Astrocyte (in vitro differentiated cells and primary cell): Measurements from ENCODE around the gene TP73. TPM values are rescaled to one million over a fixed set of nuclear protein-coding genes. Genes with fewer than 3 reads are reported as not detected.

ENCODE experiments used
- DNase-seq: peaks from one replicate; pipeline ENCODE4 v3.0.0-alpha.2; 2010; ENCODE audit warnings: low read depth
- FAIRE-seq: peaks from 2 replicates; lab custom pipeline; 2011; peaks lifted over from hg19 to GRCh38; lab: Jason Lieb, UNC
- H2AFZ ChIP-seq: 2 replicates; pipeline ENCODE4 v1.6.0; 2012; ENCODE audit warnings: low read depth, low read length, inconsistent platforms
- H3K27ac ChIP-seq: 2 replicates; pipeline ENCODE4 v1.5.1; 2011; ENCODE audit warnings: low read depth, low read length, inconsistent platforms
- H3K27me3 ChIP-seq: 2 replicates; pipeline ENCODE4 v1.6.0; 2011; ENCODE audit warnings: low read length, inconsistent platforms; ENCODE audit not compliant: insufficient read depth
- H3K36me3 ChIP-seq: 2 replicates; pipeline ENCODE4 v1.5.1; 2011; ENCODE audit warnings: low read length, inconsistent platforms; ENCODE audit not compliant: insufficient read depth
- H3K4me1 ChIP-seq: 2 replicates; pipeline ENCODE4 v1.5.1; 2011; ENCODE audit warnings: low read length, inconsistent platforms; ENCODE audit not compliant: insufficient read depth
- H3K4me2 ChIP-seq: 2 replicates; pipeline ENCODE4 v1.6.0; 2012; ENCODE audit warnings: low read length, inconsistent platforms
- H3K4me3 ChIP-seq: 2 replicates; pipeline ENCODE4 v1.5.1; 2011; ENCODE audit warnings: low read depth, mild to moderate bottlenecking, low read length, inconsistent platforms; ENCODE audit not compliant: insufficient read depth
- H3K79me2 ChIP-seq: 2 replicates; pipeline ENCODE4 v1.6.0; 2012; ENCODE audit warnings: mild to moderate bottlenecking, low read length, inconsistent platforms; ENCODE audit not compliant: insufficient read depth
- H3K9ac ChIP-seq: 2 replicates; pipeline ENCODE4 v1.6.0; 2012; ENCODE audit warnings: mild to moderate bottlenecking, low read length, inconsistent platforms
- H3K9me3 ChIP-seq: 2 replicates; pipeline ENCODE4 v1.5.1; 2012; ENCODE audit warnings: low read depth, mild to moderate bottlenecking, low read length, inconsistent platforms; ENCODE audit not compliant: insufficient read depth
- H4K20me1 ChIP-seq: 2 replicates; pipeline ENCODE4 v1.6.0; 2012; ENCODE audit warnings: low read length, inconsistent platforms; ENCODE audit not compliant: insufficient read depth
- H3K27ac Mint-ChIP-seq: one replicate; pipeline ENCODE4 v1.8.0; 2021; ENCODE audit warnings: mild to moderate bottlenecking, mixed read lengths; ENCODE audit not compliant: unreplicated experiment
- H3K27me3 Mint-ChIP-seq: one replicate; pipeline ENCODE4 v1.8.0; 2021; ENCODE audit warnings: low read depth, mixed read lengths; ENCODE audit not compliant: unreplicated experiment
- H3K36me3 Mint-ChIP-seq: one replicate; pipeline ENCODE4 v1.8.0; 2021; ENCODE audit warnings: low read depth, mixed read lengths; ENCODE audit not compliant: unreplicated experiment
- H3K4me1 Mint-ChIP-seq: one replicate; pipeline ENCODE4 v1.8.0; 2021; ENCODE audit warnings: low read depth, mixed read lengths; ENCODE audit not compliant: unreplicated experiment
- H3K4me3 Mint-ChIP-seq: one replicate; pipeline ENCODE4 v1.8.0; 2021; ENCODE audit warnings: mild to moderate bottlenecking, moderate library complexity, mixed read lengths; ENCODE audit not compliant: unreplicated experiment
- H3K9me3 Mint-ChIP-seq: one replicate; pipeline ENCODE4 v1.8.0; 2021; ENCODE audit warnings: mild to moderate bottlenecking, mixed read lengths; ENCODE audit not compliant: unreplicated experiment
- CTCF ChIP-seq: IDR thresholded peaks from 2 replicates; pipeline ENCODE4 v1.5.1; 2011; ENCODE audit warnings: low read depth, mild to moderate bottlenecking, inconsistent platforms, low read length, moderate library complexity; ENCODE audit not compliant: insufficient read depth
- EZH2 ChIP-seq: IDR thresholded peaks from 2 replicates; pipeline ENCODE4 v1.6.1; 2012; ENCODE audit warnings: mild to moderate bottlenecking, low read length, inconsistent platforms; ENCODE audit not compliant: insufficient read depth
- total RNA-seq: library from RNA; stranded (reverse); gene quantifications from 2 replicates; pipeline ENCODE4 v1.2.1, GENCODE V29; 2021

Gene TP73
- total RNA-seq, 1 donor from 2014 or later = 0.18 TPM

DNA sequence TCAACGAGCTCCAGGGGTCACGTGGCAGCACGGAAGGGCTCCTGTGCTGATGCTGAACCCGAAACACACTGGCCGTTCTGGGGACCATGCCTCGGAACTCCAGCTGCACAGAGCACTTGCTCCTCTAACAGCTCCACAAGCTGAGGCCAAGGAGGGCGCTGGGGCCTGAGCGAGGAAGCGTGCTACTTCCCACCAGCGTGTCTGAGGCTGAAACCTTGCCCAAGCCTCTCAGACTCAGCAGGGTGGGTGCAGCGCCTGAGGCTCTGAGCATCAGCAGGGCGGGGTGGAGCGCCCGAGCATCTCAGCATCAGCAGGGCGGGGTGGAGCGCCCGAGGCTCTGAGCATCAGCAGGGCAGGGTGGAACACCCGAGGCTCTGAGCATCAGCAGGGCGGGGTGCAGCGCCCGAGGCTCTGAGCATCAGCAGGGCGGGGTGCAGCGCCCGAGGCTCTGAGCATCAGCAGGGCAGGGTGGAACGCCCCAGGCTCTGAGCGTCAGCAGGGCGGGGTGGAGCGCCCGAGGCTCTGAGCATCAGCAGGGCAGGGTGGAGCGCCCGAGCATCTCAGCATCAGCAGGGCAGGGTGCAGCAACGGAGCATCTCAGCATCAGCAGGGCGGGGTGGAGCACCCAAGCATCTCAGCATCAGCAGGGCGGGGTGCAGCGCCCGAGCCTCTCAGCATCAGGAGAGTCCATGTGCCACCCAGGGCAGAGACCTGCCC is 12.0 kb upstream of the TP73 start:
- H3K27ac ChIP-seq = no peak overlapping the region
- H3K27me3 ChIP-seq = no peaks in the 10 kb centered on the region
- H3K4me1 Mint-ChIP-seq = peaks cover 2% of the 10 kb centered on the region
- no peaks in the 10 kb centered on the region for H3K27me3 Mint-ChIP-seq
- H3K9me3 Mint-ChIP-seq = no peaks in the 10 kb centered on the region
- DNase-seq (no peak), FAIRE-seq (no peak)
- H3K4me2 ChIP-seq = no peak overlapping the region
- H4K20me1 ChIP-seq = no peaks in the 10 kb centered on the region
- no peak overlapping the region for H3K9ac ChIP-seq
- H3K36me3 ChIP-seq = peaks cover 14% of the 10 kb centered on the region
- H2AFZ ChIP-seq = no peak overlapping the region
- no peak overlapping the region for H3K4me3 Mint-ChIP-seq
- H3K79me2 ChIP-seq = no peaks in the 10 kb centered on the region
- H3K36me3 Mint-ChIP-seq = peaks cover 16% of the 10 kb centered on the region
- no peak overlapping the region for H3K27ac Mint-ChIP-seq
- no peak overlapping the region for H3K4me3 ChIP-seq
- H3K4me1 ChIP-seq = no peaks in the 10 kb centered on the region
- H3K9me3 ChIP-seq = no peaks in the 10 kb centered on the region
- TF ChIP-seq CTCF (no peak), EZH2 (no peak)

- Histone ChIP-seq H3K4me1 (no peaks in the 10 kb centered on the region), H3K36me3 (peaks cover 15% of the 10 kb centered on the region), H4K20me1 (no peaks in the 10 kb centered on the region), H3K9me3 (no peaks in the 10 kb centered on the region), H2AFZ (no peak overlapping the region), H3K27me3 (no peaks in the 10 kb centered on the region), H3K79me2 (no peaks in the 10 kb centered on the region), H3K27ac (no peak overlapping the region), H3K9ac (no peak overlapping the region), H3K4me2 (no peak overlapping the region), H3K4me3 (no peak overlapping the region)
- no peaks in the 10 kb centered on the region for H3K27me3 Mint-ChIP-seq
- DNase-seq (no peak), FAIRE-seq (no peak)
- no peak overlapping the region for H3K4me3 Mint-ChIP-seq
- peaks cover 14% of the 10 kb centered on the region for H3K36me3 Mint-ChIP-seq
- TF ChIP-seq CTCF (no peak), EZH2 (no peak)
- H3K9me3 Mint-ChIP-seq = no peaks in the 10 kb centered on the region
- no peak overlapping the region for H3K27ac Mint-ChIP-seq
- H3K4me1 Mint-ChIP-seq = peaks cover 2% of the 10 kb centered on the region
Observed at GRCh38 chr1:3641046-3641760, 11.1 kb upstream of the TP73 start.

- H3K9me3 ChIP-seq = no peaks in the 10 kb centered on the region
- Mint-ChIP-seq H3K4me1 (peaks cover 2% of the 10 kb centered on the region), H3K27ac (no peak overlapping the region), H3K36me3 (peaks cover 15% of the 10 kb centered on the region), H3K9me3 (no peaks in the 10 kb centered on the region), H3K4me3 (no peak overlapping the region), H3K27me3 (no peaks in the 10 kb centered on the region)
- no peak overlapping the region for H3K9ac ChIP-seq
- no peaks in the 10 kb centered on the region for H3K27me3 ChIP-seq
- no peaks in the 10 kb centered on the region for H3K79me2 ChIP-seq
- H3K4me2 ChIP-seq = no peak overlapping the region
- FAIRE-seq (no peak), DNase-seq (no peak)
- H4K20me1 ChIP-seq = no peaks in the 10 kb centered on the region
- peaks cover 15% of the 10 kb centered on the region for H3K36me3 ChIP-seq
- no peak overlapping the region for H3K27ac ChIP-seq
- TF ChIP-seq CTCF = no peak
- no peak for TF ChIP-seq EZH2
- no peaks in the 10 kb centered on the region for H3K4me1 ChIP-seq
- no peak overlapping the region for H2AFZ ChIP-seq
- no peak overlapping the region for H3K4me3 ChIP-seq
Observed at GRCh38 chr1:3641816-3642215, 10.5 kb upstream of the TP73 start.
